ENCODE measurements around the gene FAM163A. TPM values are rescaled to one million over a fixed set of nuclear protein-coding genes. Genes with fewer than 3 reads are reported as not detected.
A peak's percentile ranks its signal among the peaks of the same experiment; 100 is the strongest.

FAM163A gene
- total RNA-seq, 1 donor from 2014 or later, result not detected

DNA sequence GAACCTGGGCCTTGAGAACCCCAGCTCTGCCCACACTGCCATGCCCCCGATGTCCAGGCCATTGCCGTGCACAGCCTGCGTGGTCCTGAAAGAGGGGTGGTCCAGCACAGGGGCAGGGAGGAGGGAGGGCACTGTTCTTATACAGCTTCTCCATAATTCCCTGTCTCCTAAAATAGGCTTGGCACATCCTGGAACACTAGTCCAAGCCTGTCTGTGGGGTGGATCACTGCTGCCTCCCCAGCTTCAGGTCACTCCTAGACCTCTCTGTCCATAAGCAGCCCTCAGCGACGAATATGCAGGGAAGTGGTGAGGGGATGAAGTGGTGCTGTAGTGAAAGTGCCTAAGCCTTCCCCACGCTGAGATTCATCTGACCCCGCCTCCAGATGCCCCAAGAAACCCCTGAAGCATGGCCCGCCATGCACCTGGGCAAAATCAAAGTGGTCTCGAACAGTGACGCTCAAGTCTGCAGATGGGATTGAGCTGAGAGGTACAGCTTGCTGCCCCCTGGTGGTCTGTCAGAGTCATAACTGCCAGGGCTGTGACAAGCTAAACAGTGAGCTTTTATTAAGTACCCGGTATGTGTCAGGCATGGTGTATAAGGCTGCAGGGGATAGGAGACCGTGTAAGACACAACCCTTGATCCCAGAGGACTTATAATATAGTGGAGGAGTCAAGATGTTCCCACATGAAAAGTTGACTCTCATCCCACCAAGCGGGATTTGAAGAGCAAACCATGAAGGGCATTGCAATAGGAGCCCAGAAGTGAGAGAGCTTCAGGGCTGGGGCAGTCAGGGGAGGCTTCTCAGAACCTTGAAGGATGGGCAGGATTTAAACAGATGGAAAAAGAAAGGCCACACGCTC lies 66.6 kb downstream of the FAM163A start:
- Mint-ChIP-seq H3K9me3 (no peaks in the 10 kb centered on the region), H3K36me3 (ENCODE audit: low read depth) (no peaks in the 10 kb centered on the region), H3K4me1 (peaks cover 11% of the 10 kb centered on the region), H3K27ac (ENCODE audit: unreplicated experiment) (no peak overlapping the region), H3K27me3 (ENCODE audit: low read depth) (peaks cover 18% of the 10 kb centered on the region), H3K4me3 (no peak overlapping the region)
- peak; percentile 92 for TF ChIP-seq CTCF (conservative IDR thresholded peaks at IDR 0.05)
- peak; percentile 74 for DNase-seq (ENCODE audit: low read depth, low spot score)

DNA sequence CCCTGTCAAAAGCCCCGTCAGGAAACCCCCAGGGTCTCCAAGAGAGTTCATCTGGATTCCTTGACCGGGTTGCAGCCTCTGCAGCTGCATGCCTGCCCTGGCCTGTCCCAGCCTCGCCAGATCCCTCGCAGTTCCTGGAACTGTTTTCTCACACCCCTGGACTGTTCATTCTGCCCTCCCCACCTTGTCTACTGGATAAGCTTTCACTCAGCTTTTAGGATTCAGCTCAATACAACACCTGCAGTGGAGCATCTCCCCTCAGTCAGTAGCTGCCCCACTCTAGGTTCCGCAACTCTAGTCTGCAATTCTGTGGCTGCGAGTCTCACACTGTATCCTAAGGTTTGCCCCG lies 67.2 kb downstream of the FAM163A start:
- Mint-ChIP-seq H3K4me1 (peaks cover 17% of the 10 kb centered on the region), H3K9me3 (no peaks in the 10 kb centered on the region), H3K27me3 (ENCODE audit: low read depth) (peaks cover 24% of the 10 kb centered on the region), H3K27ac (ENCODE audit: unreplicated experiment) (no peak overlapping the region), H3K36me3 (ENCODE audit: low read depth) (no peaks in the 10 kb centered on the region), H3K4me3 (no peak overlapping the region)
- no peak for DNase-seq (ENCODE audit: low read depth, low spot score)
- no peak for TF ChIP-seq CTCF (conservative IDR thresholded peaks at IDR 0.05)

DNA sequence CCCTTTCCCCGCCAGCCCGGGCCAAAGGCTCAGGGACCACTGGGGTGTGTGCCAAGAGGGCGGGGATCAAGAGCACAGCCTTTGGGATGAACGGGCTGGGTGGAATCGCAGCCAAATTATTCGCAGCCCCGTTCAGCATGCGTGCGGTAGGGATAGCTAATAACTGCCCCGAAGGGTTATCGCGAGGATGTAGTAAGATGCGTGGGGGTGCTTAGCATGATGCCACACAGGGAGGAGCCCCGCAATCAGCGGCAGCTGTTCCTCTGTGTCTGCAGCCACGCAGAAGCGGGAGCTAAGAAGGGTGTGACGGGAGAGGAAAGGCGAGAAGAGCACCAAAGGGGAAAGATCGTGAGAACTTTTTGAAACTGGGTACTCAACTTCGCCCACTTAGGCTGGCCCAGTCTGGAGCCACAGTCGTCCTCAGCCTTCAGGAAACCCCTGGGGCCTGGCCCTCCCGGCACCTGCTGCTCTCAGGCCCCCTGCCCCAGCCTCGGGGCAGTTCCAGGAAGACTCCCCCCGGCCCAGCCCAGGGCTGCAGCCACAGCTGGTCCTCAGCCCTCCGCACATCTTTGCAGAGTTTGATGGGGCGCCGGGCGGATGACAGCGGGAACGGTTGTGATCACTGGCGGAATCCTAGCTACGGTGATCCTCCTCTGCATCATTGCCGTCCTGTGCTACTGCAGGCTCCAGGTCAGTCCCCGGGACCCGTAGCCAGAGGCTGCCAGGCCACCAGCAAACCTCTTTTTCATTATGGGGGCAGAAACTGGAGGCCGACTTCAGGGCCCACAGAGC lies 69.6 kb downstream of the FAM163A start:
- DNase-seq (ENCODE audit: low read depth, low spot score), result no peak
- no peak for TF ChIP-seq CTCF (conservative IDR thresholded peaks at IDR 0.05)
- H3K9me3 Mint-ChIP-seq, result no peaks in the 10 kb centered on the region
- no peaks in the 10 kb centered on the region for H3K36me3 Mint-ChIP-seq (ENCODE audit: low read depth)
- no peak overlapping the region for H3K4me3 Mint-ChIP-seq
- no peak overlapping the region for H3K27ac Mint-ChIP-seq (ENCODE audit: unreplicated experiment)
- peaks cover 43% of the 10 kb centered on the region for H3K27me3 Mint-ChIP-seq (ENCODE audit: low read depth)
- peaks cover 24% of the 10 kb centered on the region for H3K4me1 Mint-ChIP-seq

- TF ChIP-seq CTCF (conservative IDR thresholded peaks at IDR 0.05), result no peak
- no peak overlapping the region for H3K4me3 Mint-ChIP-seq
- peaks cover 32% of the 10 kb centered on the region for H3K4me1 Mint-ChIP-seq
- H3K9me3 Mint-ChIP-seq, result no peaks in the 10 kb centered on the region
- H3K36me3 Mint-ChIP-seq (ENCODE audit: low read depth), result no peaks in the 10 kb centered on the region
- no peak for DNase-seq (ENCODE audit: low read depth, low spot score)
- peaks cover 43% of the 10 kb centered on the region for H3K27me3 Mint-ChIP-seq (ENCODE audit: low read depth)
- H3K27ac Mint-ChIP-seq (ENCODE audit: unreplicated experiment), result no peak overlapping the region
Measured at GRCh38 chr1:179813626-179814545, 70.8 kb downstream of the FAM163A start.

GRCh38 chr1:179814546-179814838 lies 71.4 kb downstream of the FAM163A start:
- Mint-ChIP-seq H3K4me1 (peaks cover 35% of the 10 kb centered on the region), H3K36me3 (ENCODE audit: low read depth) (no peaks in the 10 kb centered on the region), H3K27ac (ENCODE audit: unreplicated experiment) (peak overlapping the region; percentile 72), H3K27me3 (ENCODE audit: low read depth) (peaks cover 45% of the 10 kb centered on the region), H3K4me3 (peak overlapping the region; percentile 88), H3K9me3 (no peaks in the 10 kb centered on the region)
- no peak for DNase-seq (ENCODE audit: low read depth, low spot score)
- TF ChIP-seq CTCF (conservative IDR thresholded peaks at IDR 0.05), result no peak

Data from neural crest cell (in vitro differentiated cells).